ENCODE data around the gene CELF1.

The CELF1 gene

GRCh38 chr11:47552566-47553405 is at the start of gene CELF1:
Gene CELF1 (minus strand): TSS chr11:47553132. CDS start chr11:47499523, 53,609 bp downstream.
- DNase-seq (ENCODE audit: low read depth in 2 of 2), result peak; percentile 79 to 83

- DNase-seq (ENCODE audit: low read depth in 2 of 2), result no peak
Observed at GRCh38 chr11:47599902-47600301, 47.0 kb upstream of the CELF1 start.

GRCh38 chr11:47595967-47596366 is 43.0 kb upstream of the CELF1 start:
- DNase-seq (ENCODE audit: low read depth in 2 of 2), result no peak

GRCh38 chr11:47595029-47595428 is 42.1 kb upstream of the CELF1 start:
- DNase-seq (ENCODE audit: low read depth in 2 of 2), result no peak

- no peak for DNase-seq (ENCODE audit: low read depth in 2 of 2)
Observed at GRCh38 chr11:47593934-47594855, 41.3 kb upstream of the CELF1 start, which contains the start of gene C1QTNF4. Gene C1QTNF4 (minus strand): TSS chr11:47594411. CDS start chr11:47590810, 3,601 bp downstream.

GRCh38 chr11:47593492-47593933 is 40.6 kb upstream of the CELF1 start:
- no peak for DNase-seq (ENCODE audit: low read depth in 2 of 2)

GRCh38 chr11:47592970-47593369 is 40.0 kb upstream of the CELF1 start:
- no peak for DNase-seq (ENCODE audit: low read depth in 2 of 2)

GRCh38 chr11:47592251-47592650 is 39.3 kb upstream of the CELF1 start:
- no peak for DNase-seq (ENCODE audit: low read depth in 2 of 2)

- DNase-seq (ENCODE audit: low read depth in 2 of 2), result no peak
Observed at GRCh38 chr11:47591764-47592163, 38.8 kb upstream of the CELF1 start.

- no peak for DNase-seq (ENCODE audit: low read depth in 2 of 2)
Observed at GRCh38 chr11:47589977-47590861, 37.3 kb upstream of the CELF1 start.

GRCh38 chr11:47589584-47589976 is 36.6 kb upstream of the CELF1 start:
- DNase-seq (ENCODE audit: low read depth in 2 of 2), result no peak

- DNase-seq (ENCODE audit: low read depth in 2 of 2), result no peak
Observed at GRCh38 chr11:47589118-47589517, 36.2 kb upstream of the CELF1 start.

GRCh38 chr11:47587723-47588326 is 34.9 kb upstream of the CELF1 start:
- DNase-seq (ENCODE audit: low read depth in 2 of 2), result no peak

GRCh38 chr11:47587039-47587716 is 34.2 kb upstream of the CELF1 start:
- no peak for DNase-seq (ENCODE audit: low read depth in 2 of 2)

GRCh38 chr11:47586098-47586855 is 33.3 kb upstream of the CELF1 start, which contains the start of gene FAM180B:
Gene FAM180B (plus strand): TSS chr11:47586678. CDS start chr11:47586769, 91 bp downstream.
- DNase-seq (ENCODE audit: low read depth in 2 of 2), result no peak

- DNase-seq (ENCODE audit: low read depth in 2 of 2), result no peak
Observed at GRCh38 chr11:47583844-47584243, 30.9 kb upstream of the CELF1 start.

GRCh38 chr11:47578524-47579494 is 25.9 kb upstream of the CELF1 start, which contains the start of the genes KBTBD4 and NDUFS3:
Gene KBTBD4 (minus strand): TSS chr11:47578970. CDS start chr11:47578951, 19 bp downstream.
Gene NDUFS3 (plus strand): TSS chr11:47579074. CDS start chr11:47579092, 18 bp downstream.
- DNase-seq (ENCODE audit: low read depth in 2 of 2), result peak; percentile 75 to 79

GRCh38 chr11:47577460-47578041 is 24.6 kb upstream of the CELF1 start:
- no peak for DNase-seq (ENCODE audit: low read depth in 2 of 2)
